ENCODE measurements around the gene HCN3.
A peak's percentile ranks its signal among the peaks of the same experiment; 100 is the strongest.

The HCN3 gene

DNA sequence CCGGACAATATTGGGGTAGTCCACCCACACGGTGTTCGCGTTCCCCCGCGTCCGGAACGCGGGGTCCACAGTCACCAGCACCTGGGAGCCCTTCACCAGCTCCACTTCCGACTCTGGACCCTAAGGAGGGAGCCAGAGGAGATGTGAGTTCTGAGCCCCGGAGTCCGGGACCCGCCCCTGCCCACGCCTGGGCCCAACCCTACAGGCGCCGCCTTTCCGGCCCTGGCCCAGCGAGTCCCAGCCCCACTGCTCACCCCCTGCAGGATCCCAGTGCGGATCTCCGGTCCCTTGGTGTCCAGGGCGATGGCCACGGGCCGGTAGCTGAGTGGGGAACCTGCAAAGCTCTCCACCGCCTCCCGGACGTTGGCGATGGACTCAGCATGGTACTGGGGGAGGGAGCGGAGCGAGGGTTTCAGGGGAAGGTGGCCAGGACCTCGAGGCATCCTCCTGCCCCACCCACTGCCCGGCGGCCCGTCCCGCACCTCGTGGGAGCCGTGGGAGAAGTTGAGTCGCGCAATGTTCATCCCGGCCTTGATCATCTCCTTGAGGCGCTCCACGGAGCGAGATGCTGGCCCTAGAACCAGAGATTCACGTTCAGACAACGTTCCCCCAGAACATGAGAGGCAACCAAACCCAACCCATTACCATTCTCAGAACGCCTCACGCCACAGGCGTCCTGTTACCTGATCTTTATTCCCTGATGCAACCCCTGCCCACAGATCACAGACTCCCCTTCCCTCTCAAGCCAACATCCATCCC is 18.1 kb downstream of the HCN3 start:
- Histone ChIP-seq H4K8ac (ENCODE audit: low read depth, low read length) (no peak overlapping the region), H3K9ac (ENCODE audit: low read depth, low read length, poor library complexity) (peak overlapping the region; percentile 55), H2BK5ac (ENCODE audit: low read length) (peak overlapping the region; percentile 11), H2BK12ac (ENCODE audit: low read length) (no peak overlapping the region), H3K4me2 (ENCODE audit: insufficient read depth, low read length, poor library complexity, severe bottlenecking) (peak overlapping the region; percentile 35), H3K36me3 (replicated peaks in 1 of 2; ENCODE audit: control insufficient read depth in 2 of 2, insufficient read depth in 2 of 2, low read length in 2 of 2) (no peaks in the 10 kb centered on the region), H3K27ac (replicated peaks; ENCODE audit: low read length) (no peak overlapping the region), H2AFZ (ENCODE audit: low read length) (peak overlapping the region; percentile 71), H3K23ac (ENCODE audit: low read depth, low read length, poor library complexity) (peak overlapping the region; percentile 46), H4K91ac (ENCODE audit: low read depth, low read length, poor library complexity) (no peak overlapping the region), H3K79me1 (ENCODE audit: low read depth, low read length) (no peaks in the 10 kb centered on the region), H3K18ac (ENCODE audit: low read length) (peak overlapping the region; percentile 81), H3K14ac (ENCODE audit: low read length) (no peak overlapping the region), H2AK5ac (ENCODE audit: low read depth, low read length) (peak overlapping the region; percentile 78), H3K27me3 (ENCODE audit: control insufficient read depth in 3 of 3, insufficient read depth in 3 of 3, low read depth in 1 of 3, low read length in 3 of 3) (peaks cover 3 to 41% (median 24%) of the 10 kb centered on the region in 3 experiments), H3K4ac (ENCODE audit: low read length) (no peak overlapping the region), H2BK15ac (ENCODE audit: low read length) (peak overlapping the region; percentile 2), H2BK120ac (ENCODE audit: low read depth, low read length) (peak overlapping the region; percentile 14), H3K4me3 (ENCODE audit: low read length in 2 of 2) (peak overlapping the region in 1 of 2 donors; percentile 55), H3K9me3 (replicated peaks in 1 of 2; ENCODE audit: control insufficient read depth in 2 of 2, insufficient read depth in 1 of 2, low read depth in 1 of 2, low read length in 2 of 2) (peaks cover 0 to 15% of the 10 kb centered on the region in 2 donors), H3K4me1 (ENCODE audit: control insufficient read depth in 2 of 2, insufficient read depth in 1 of 2, low read depth in 1 of 2, low read length in 2 of 2) (peaks cover 2 to 3% of the 10 kb centered on the region in 2 donors)
- DNase-seq (ENCODE audit: low spot score): no peak
- no CpG with 5 or more reads among the region's 47 CpGs for WGBS, 2 donors (ENCODE audit: extremely low coverage in 2 of 2, insufficient read length in 2 of 2, insufficient replicate concordance in 1 of 2)

DNA sequence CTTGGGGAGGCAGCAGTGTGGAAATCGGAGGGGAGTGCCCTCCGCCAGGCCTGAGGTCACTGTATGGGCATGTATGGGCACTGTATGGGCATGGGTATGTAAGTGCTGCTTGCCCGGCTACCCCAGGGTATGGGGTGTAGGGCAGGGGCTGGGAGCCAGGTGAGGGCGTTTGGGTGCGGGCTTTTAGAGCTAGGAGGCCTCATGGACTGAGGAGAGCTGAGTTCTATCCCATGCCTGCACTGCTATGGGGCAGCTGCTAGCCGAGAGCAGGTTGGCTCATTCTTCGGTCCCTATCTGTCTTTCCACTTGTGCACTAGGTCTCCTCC is 18.6 kb downstream of the HCN3 start:
- peaks cover 2 to 3% of the 10 kb centered on the region in 2 donors for H3K4me1 ChIP-seq (ENCODE audit: control insufficient read depth in 2 of 2, insufficient read depth in 1 of 2, low read depth in 1 of 2, low read length in 2 of 2)
- H3K18ac ChIP-seq (ENCODE audit: low read length): no peak overlapping the region
- H3K4ac ChIP-seq (ENCODE audit: low read length): no peak overlapping the region
- peaks cover 3 to 41% (median 24%) of the 10 kb centered on the region in 3 experiments for H3K27me3 ChIP-seq (ENCODE audit: control insufficient read depth in 3 of 3, insufficient read depth in 3 of 3, low read depth in 1 of 3, low read length in 3 of 3)
- H2BK5ac ChIP-seq (ENCODE audit: low read length): no peak overlapping the region
- no peak for DNase-seq (ENCODE audit: low spot score)
- H3K27ac ChIP-seq (replicated peaks; ENCODE audit: low read length): no peak overlapping the region
- no peak overlapping the region for H3K9ac ChIP-seq (ENCODE audit: low read depth, low read length, poor library complexity)
- H3K9me3 ChIP-seq (replicated peaks in 1 of 2; ENCODE audit: control insufficient read depth in 2 of 2, insufficient read depth in 1 of 2, low read depth in 1 of 2, low read length in 2 of 2): peaks cover 0 to 15% of the 10 kb centered on the region in 2 donors
- H3K14ac ChIP-seq (ENCODE audit: low read length): no peak overlapping the region
- H4K91ac ChIP-seq (ENCODE audit: low read depth, low read length, poor library complexity): no peak overlapping the region
- H3K23ac ChIP-seq (ENCODE audit: low read depth, low read length, poor library complexity): no peak overlapping the region
- no CpG with 5 or more reads among the region's 7 CpGs for WGBS, 2 donors (ENCODE audit: extremely low coverage in 2 of 2, insufficient read length in 2 of 2, insufficient replicate concordance in 1 of 2)
- peak overlapping the region; percentile 71 for H2AFZ ChIP-seq (ENCODE audit: low read length)
- H3K36me3 ChIP-seq (replicated peaks in 1 of 2; ENCODE audit: control insufficient read depth in 2 of 2, insufficient read depth in 2 of 2, low read length in 2 of 2): no peaks in the 10 kb centered on the region
- no peak overlapping the region for H4K8ac ChIP-seq (ENCODE audit: low read depth, low read length)
- no peaks in the 10 kb centered on the region for H3K79me1 ChIP-seq (ENCODE audit: low read depth, low read length)
- H2AK5ac ChIP-seq (ENCODE audit: low read depth, low read length): peak overlapping the region; percentile 3
- H2BK15ac ChIP-seq (ENCODE audit: low read length): no peak overlapping the region
- peak overlapping the region; percentile 14 for H2BK120ac ChIP-seq (ENCODE audit: low read depth, low read length)
- H2BK12ac ChIP-seq (ENCODE audit: low read length): no peak overlapping the region
- H3K4me3 ChIP-seq (ENCODE audit: low read length in 2 of 2): peak overlapping the region in 1 of 2 donors; percentile 15
- no peak overlapping the region for H3K4me2 ChIP-seq (ENCODE audit: insufficient read depth, low read length, poor library complexity, severe bottlenecking)

DNA sequence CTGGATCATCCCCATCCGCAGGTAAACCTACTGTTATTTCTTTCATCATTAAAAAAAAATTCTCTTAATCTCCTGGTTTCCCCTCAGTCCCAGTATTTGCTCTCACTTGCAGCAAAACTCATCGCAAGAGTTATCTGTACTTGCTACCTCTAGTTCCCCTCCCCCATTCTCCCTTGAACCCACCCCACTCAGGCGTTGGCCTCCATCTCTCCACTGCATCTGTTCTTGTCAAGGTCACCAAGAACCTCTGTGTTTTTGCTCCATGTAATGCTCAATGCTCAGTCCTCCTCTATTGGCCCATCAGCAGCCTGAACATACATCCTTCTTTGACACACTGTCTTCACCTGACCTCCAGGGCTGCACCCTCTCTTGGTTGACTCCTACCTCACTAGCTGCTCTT is 19.4 kb downstream of the HCN3 start:
- Histone ChIP-seq H3K4me1 (ENCODE audit: control insufficient read depth in 2 of 2, insufficient read depth in 1 of 2, low read depth in 1 of 2, low read length in 2 of 2) (peaks cover 2 to 3% of the 10 kb centered on the region in 2 donors), H4K91ac (ENCODE audit: low read depth, low read length, poor library complexity) (no peak overlapping the region), H4K8ac (ENCODE audit: low read depth, low read length) (no peak overlapping the region), H2AFZ (ENCODE audit: low read length) (no peak overlapping the region), H3K23ac (ENCODE audit: low read depth, low read length, poor library complexity) (no peak overlapping the region), H2AK5ac (ENCODE audit: low read depth, low read length) (no peak overlapping the region), H3K18ac (ENCODE audit: low read length) (no peak overlapping the region), H3K27me3 (ENCODE audit: control insufficient read depth in 3 of 3, insufficient read depth in 3 of 3, low read depth in 1 of 3, low read length in 3 of 3) (peaks cover 3 to 41% (median 24%) of the 10 kb centered on the region in 3 experiments), H3K4me2 (ENCODE audit: insufficient read depth, low read length, poor library complexity, severe bottlenecking) (no peak overlapping the region), H2BK120ac (ENCODE audit: low read depth, low read length) (no peak overlapping the region), H3K36me3 (replicated peaks in 1 of 2; ENCODE audit: control insufficient read depth in 2 of 2, insufficient read depth in 2 of 2, low read length in 2 of 2) (no peaks in the 10 kb centered on the region), H3K14ac (ENCODE audit: low read length) (no peak overlapping the region), H3K9me3 (replicated peaks in 1 of 2; ENCODE audit: control insufficient read depth in 2 of 2, insufficient read depth in 1 of 2, low read depth in 1 of 2, low read length in 2 of 2) (peaks cover 0 to 15% of the 10 kb centered on the region in 2 donors), H3K79me1 (ENCODE audit: low read depth, low read length) (no peaks in the 10 kb centered on the region), H2BK5ac (ENCODE audit: low read length) (no peak overlapping the region), H2BK15ac (ENCODE audit: low read length) (no peak overlapping the region), H3K4ac (ENCODE audit: low read length) (no peak overlapping the region), H3K9ac (ENCODE audit: low read depth, low read length, poor library complexity) (no peak overlapping the region), H3K27ac (replicated peaks; ENCODE audit: low read length) (no peak overlapping the region), H3K4me3 (ENCODE audit: low read length in 2 of 2) (no peak overlapping the region), H2BK12ac (ENCODE audit: low read length) (no peak overlapping the region)
- no CpG with 5 or more reads among the region's 3 CpGs for WGBS, 2 donors (ENCODE audit: extremely low coverage in 2 of 2, insufficient read length in 2 of 2, insufficient replicate concordance in 1 of 2)
- DNase-seq (ENCODE audit: low spot score): no peak

DNA sequence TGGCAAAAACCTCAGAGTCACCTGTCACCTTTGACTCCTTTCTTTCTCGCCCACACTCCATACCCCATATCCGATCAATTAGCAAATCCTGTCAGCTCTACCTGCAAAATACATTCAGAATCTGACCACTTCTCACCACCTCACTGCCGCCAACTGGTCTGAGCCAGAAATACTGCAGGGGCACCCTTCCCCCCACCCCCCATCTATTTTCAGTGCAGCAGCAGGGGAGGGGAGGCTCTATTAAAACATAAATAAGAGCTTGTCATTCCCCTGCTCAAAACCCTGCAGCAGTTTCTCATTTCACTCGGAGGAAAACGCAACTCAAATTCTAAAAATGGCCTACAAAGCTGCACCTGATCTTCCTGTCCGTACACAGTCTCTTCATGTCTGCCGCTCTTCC is 20.1 kb downstream of the HCN3 start:
- H3K23ac ChIP-seq (ENCODE audit: low read depth, low read length, poor library complexity): no peak overlapping the region
- no peak overlapping the region for H3K9ac ChIP-seq (ENCODE audit: low read depth, low read length, poor library complexity)
- H2BK120ac ChIP-seq (ENCODE audit: low read depth, low read length): no peak overlapping the region
- no peak overlapping the region for H3K27ac ChIP-seq (replicated peaks; ENCODE audit: low read length)
- no peak for DNase-seq (ENCODE audit: low spot score)
- no peak overlapping the region for H3K4me2 ChIP-seq (ENCODE audit: insufficient read depth, low read length, poor library complexity, severe bottlenecking)
- no peaks in the 10 kb centered on the region for H3K79me1 ChIP-seq (ENCODE audit: low read depth, low read length)
- H2BK12ac ChIP-seq (ENCODE audit: low read length): no peak overlapping the region
- H2AK5ac ChIP-seq (ENCODE audit: low read depth, low read length): no peak overlapping the region
- H2BK15ac ChIP-seq (ENCODE audit: low read length): no peak overlapping the region
- no peak overlapping the region for H3K4me3 ChIP-seq (ENCODE audit: low read length in 2 of 2)
- no peaks in the 10 kb centered on the region for H3K36me3 ChIP-seq (replicated peaks in 1 of 2; ENCODE audit: control insufficient read depth in 2 of 2, insufficient read depth in 2 of 2, low read length in 2 of 2)
- H4K8ac ChIP-seq (ENCODE audit: low read depth, low read length): no peak overlapping the region
- H2BK5ac ChIP-seq (ENCODE audit: low read length): no peak overlapping the region
- peaks cover 2 to 3% of the 10 kb centered on the region in 2 donors for H3K4me1 ChIP-seq (ENCODE audit: control insufficient read depth in 2 of 2, insufficient read depth in 1 of 2, low read depth in 1 of 2, low read length in 2 of 2)
- no peak overlapping the region for H3K4ac ChIP-seq (ENCODE audit: low read length)
- peak overlapping the region; percentile 52 for H2AFZ ChIP-seq (ENCODE audit: low read length)
- no peak overlapping the region for H3K14ac ChIP-seq (ENCODE audit: low read length)
- H3K18ac ChIP-seq (ENCODE audit: low read length): no peak overlapping the region
- H4K91ac ChIP-seq (ENCODE audit: low read depth, low read length, poor library complexity): no peak overlapping the region
- peaks cover 0 to 15% of the 10 kb centered on the region in 2 donors for H3K9me3 ChIP-seq (replicated peaks in 1 of 2; ENCODE audit: control insufficient read depth in 2 of 2, insufficient read depth in 1 of 2, low read depth in 1 of 2, low read length in 2 of 2)
- H3K27me3 ChIP-seq (ENCODE audit: control insufficient read depth in 3 of 3, insufficient read depth in 3 of 3, low read depth in 1 of 3, low read length in 3 of 3): peaks cover 3 to 41% (median 24%) of the 10 kb centered on the region in 3 experiments
- no CpG with 5 or more reads among the region's 7 CpGs for WGBS, 2 donors (ENCODE audit: extremely low coverage in 2 of 2, insufficient read length in 2 of 2, insufficient replicate concordance in 1 of 2)

Data from neuronal stem cell (in vitro differentiated cells).